ENCODE data around the gene CACNA1B.
"Not testable (repeated sequence)": the region's sequence is repeated elsewhere in the genome, so short reads cannot be mapped to it uniquely, and the experiment has no call there.

DNA sequence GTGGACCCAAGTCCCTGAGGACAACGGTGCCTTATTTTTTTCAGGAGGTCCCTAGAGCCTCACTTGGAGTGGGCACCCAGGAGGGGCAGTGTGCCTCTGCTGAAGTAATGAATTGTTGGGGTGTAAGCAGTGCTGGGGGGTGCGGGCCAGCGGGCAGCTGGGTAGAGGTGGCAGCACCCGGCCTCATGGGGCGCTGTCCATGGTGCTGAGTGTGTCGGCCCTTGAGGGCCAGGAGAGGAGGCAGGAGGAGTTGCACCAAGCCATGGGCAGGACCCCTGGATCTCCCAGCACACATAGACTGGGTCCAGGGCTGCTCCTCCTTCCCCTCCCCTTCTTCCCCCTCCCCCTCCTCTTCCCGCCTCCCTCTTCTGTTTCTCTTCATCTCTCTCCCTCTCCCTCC, 7.0 kb downstream of the CACNA1B start:
- TF ChIP-seq, protein P1, sequence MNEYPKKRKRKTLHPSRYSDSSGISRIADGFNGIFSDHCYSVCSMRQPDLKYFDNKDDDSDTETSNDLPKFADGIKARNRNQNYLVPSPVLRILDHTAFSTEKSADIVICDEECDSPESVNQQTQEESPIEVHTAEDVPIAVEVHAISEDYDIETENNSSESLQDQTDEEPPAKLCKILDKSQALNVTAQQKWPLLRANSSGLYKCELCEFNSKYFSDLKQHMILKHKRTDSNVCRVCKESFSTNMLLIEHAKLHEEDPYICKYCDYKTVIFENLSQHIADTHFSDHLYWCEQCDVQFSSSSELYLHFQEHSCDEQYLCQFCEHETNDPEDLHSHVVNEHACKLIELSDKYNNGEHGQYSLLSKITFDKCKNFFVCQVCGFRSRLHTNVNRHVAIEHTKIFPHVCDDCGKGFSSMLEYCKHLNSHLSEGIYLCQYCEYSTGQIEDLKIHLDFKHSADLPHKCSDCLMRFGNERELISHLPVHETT (CRISPR knock-in tag; conservative IDR thresholded peaks at IDR 0.05 in 1 of 2, IDR thresholded peaks at IDR 0.05 in 1 of 2) = not testable (repeated sequence)
- not testable (repeated sequence) for TF ChIP-seq ZZZ3, HDAC1 (IDR thresholded peaks at IDR 0.05)
